Left kidney (tissue), 2 donors: ENCODE measurements around the gene C11orf21. TPM values are rescaled to one million over a fixed set of nuclear protein-coding genes. Genes with fewer than 3 reads are reported as not detected.
"Not testable (repeated sequence)": the region's sequence is repeated elsewhere in the genome, so short reads cannot be mapped to it uniquely, and the experiment has no call there.

ENCODE experiments used
- DNase-seq: peaks from one replicate; pipeline ENCODE4 v3.0.0-alpha.2; 2013
- polyA plus RNA-seq: library from polyadenylated mRNA; unstranded; fragments of 120-200 nt; gene quantifications from one replicate; pipeline ENCODE4 v1.2.1, GENCODE V29; 2013; ENCODE audit not compliant: insufficient read length

Gene C11orf21
- polyA plus RNA-seq, 1 donor = 0.43 TPM

DNA sequence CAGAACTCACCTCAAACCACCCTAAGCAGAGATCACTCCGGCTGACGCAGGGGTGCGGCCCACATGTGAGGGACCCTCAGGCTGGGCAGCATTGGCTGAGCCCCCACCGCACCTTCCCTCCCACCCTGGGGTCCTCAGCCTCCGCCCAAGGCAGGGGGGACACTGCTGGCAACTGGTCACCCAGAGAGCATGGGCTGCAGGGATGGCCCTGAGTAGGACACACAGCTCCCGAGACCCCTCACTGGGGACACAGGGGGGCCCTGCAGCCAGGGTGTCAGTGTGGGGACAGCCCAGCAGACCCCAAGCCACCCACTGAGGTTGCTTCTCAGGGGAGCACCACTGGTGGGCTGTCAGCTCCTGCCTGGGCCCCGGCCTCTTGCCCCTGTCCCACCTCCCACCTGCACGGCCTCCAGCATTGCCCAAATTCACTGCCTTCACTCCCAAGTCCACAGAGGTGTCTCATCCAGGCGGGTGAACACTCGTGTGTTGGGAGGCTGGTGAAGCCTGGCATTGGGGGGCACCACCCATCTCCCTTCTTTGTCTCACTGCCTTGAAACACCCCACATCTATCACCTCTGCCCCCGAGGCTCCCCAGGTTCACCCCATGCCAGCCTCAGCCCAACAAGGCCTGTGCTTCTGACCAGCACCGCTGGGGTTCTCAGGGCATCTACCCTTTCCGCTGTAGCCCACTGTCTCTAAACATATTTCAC is 4.7 kb downstream of the C11orf21 start:
- no peak for DNase-seq

DNA sequence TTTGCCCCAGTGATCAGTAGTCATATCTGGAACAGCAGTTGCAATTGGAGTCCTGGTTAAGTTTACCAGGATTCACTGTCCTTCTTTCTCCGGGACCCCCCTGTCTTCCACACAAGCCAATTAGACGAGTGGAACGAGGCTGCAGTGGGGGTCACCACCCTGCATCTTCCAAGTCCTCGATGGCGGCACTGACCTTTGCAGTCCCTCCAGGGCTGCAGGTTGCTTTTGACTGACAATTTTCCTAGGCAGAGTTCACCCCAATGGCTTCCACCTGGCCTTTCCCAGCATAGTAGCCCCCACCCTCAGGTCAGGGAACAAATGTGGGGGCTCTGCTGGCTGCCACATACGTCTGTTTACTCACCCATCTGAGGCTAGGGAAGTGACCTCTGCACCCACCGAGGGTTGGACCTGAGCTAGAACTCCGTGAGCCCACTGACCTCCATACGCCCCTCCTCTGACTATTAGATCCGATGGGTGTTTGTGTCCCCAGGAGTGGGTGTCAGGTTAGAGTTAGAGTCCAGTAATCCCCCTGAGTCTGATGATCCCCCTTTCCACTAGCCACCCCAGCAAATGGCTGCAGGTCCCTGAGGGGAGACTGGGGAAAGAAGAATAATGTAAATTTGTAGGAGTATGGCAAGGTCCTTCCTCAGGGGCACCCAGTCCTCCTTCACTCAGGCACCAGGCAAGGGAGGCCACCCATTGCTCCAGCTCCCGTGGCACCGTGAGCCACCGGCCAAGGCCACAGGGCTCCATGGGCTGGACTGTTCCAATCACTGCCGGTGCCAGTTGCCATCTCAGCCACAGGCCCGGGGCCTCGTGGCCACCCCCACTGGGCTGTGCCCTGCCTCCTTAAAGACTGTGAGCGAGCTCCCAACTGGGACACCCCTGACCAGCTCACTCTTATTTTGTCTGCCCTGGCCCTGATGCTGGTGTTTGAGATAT is 5.5 kb downstream of the C11orf21 start:
- DNase-seq = no peak

DNA sequence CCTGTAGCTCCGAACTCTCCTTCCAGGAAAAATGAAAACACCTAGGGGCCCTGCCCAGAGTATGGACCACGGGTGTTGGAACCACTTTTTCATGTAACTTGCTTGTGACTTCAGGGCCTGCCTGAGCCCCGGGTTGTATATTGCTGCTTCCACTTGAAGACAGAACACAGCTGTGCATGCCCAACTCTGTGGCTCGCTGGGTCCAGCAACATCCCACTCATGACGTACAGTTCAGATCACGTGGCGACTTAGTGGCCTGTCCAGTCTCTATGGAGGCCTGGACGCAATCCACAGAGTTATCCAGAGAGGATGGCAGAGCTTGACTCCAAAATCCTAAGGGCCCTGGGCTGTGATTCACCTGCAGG is 6.8 kb downstream of the C11orf21 start:
- no peak for DNase-seq

DNA sequence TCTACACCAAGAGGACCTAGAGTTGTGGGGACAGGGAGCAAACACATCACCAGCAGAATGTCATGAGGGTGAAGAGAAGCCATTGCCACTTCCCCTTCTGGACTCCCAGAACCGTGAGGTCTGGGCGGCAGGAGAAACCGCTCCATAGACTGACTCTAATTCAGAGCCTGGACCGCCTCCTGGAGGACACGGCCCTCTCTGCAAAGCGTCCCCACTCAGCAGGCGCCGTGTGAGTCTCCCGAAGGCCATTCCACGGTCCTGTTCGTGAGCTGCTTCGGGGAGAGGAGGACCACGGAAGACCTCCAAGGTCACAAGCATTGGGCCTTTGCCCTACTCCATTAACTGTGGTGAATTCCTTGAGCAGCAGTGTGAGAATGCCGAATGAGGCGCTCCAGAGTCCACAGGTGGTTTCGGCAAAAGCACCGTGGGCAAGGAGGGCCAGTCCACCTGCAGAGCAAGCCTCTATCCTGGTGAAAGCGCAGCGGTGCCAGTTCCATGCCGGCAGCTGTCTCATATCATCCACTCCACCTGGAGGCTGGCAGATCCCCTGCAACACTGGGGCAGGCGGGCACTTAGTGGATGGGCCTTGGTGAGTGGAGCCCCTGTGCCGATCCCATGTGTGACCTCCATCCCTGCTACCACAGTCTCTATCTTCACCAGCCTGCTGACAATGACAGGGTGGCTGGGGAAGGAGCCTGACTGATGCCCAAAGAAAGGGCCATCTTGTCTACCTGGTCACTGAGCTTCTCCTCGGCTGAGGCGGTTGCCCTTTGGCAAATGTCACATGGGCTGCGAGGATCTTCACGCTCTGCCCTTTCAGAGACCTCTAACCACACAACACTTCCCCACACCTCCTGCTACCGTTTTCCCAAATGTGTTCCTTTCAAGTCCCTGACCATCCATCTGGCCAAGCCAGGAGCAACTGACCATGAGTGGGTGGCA is 7.5 kb downstream of the C11orf21 start:
- DNase-seq = no peak

DNA sequence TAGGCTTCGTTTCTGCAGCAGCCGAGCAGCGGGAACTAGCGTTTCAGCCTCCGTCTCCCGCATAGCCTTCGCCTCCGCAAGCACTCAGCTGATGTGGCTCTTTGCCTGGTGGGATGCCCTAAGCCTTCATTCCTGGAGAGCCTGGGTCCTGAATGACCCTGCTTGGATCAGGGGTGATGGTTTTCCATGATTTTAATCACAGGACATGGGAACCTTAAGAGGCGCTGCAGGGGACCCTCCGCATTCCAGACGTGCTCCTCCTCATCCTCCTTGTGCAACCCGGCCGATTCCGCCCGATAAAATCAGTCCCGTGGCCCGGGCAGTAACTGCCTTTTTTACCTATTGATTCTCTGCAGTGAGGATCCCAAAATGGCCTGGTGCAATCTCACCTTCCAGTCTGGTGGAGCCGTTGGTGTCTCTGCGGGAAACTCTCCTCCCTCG is 8.2 kb downstream of the C11orf21 start:
- no peak for DNase-seq

DNA sequence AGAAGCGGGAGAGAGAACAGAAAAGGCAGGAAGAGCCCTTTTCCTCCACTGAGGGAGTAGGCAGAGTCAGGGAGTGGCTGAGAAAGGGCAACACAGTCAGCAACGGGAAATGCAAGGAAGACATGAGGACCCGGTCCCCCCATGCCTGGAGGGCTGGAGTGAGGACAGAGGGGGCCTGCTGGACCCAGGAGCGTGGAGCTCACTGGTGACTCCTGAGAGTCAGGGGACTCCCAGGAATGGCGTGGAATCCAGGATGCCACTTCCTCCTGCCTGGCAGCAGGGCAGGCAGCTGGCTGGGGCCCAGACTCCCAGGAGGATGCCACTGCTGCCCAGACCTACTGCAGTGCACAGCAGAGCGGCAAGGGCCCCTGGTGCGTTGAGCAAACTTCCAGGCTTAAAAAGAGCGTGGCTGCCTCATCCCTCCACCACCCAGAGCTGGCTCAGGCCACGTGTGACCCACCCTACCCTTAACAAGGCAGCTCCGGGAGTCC is 11.3 kb downstream of the C11orf21 start:
- DNase-seq = no peak

DNA sequence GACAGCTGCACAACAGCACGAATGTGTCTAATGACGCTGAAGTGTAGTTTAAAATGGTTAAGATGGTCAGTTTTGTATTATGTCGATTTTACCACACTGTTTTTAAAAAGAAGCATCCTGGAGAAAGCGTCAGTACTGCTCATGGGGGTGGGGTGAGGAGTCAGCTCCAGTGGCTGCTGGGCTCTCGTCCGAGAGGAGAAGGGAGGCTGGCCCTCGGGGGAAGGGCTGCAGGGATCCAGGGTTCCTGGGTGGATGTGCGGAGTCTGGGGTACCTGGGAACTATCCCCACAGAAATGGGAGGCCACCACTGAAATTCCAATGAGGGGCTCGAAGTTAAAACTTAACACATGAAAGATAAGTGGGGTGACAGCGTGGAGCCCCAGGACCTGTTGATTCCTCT is 11.9 kb downstream of the C11orf21 start:
- DNase-seq = no peak

DNA sequence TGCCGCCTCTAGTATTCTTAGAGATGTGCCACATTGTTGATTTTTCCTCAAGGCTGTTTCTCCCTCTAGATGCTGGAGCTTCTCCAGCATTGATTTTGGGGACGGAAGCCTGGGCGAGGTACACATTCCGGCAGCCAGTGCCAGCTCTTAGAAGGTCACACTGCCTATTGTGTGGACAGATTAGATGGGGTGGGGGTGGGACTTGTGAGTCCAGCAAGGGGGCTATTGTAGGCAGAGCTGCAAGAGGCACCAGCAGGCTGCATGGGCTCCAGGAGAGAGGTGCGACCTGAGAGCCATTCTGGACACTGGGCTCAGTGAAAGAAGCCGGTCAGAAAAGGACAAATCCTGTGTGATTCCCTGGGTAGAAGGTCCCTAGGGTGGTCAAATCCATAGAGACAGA is 12.4 kb downstream of the C11orf21 start:
- DNase-seq = no peak

DNA sequence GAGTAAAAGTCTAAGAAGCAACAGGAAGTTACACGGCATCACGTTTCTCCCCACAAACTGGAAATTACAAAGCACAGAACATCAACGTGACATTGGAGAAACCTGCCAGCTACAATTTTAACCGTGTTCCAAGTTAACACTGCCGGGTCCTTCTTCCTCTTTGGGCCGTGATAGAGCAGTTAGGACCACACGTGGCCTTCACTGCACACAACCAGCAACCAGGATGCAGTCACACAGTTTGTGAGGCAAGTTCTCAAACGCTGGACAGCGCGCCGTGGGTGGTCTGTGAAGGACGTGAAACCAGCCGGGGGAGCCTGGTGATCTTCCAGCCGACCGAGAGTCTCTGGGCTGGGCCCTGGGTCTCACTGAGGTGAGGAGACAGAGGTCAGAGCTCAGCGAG is 14.6 kb downstream of the C11orf21 start:
- DNase-seq = no peak

DNA sequence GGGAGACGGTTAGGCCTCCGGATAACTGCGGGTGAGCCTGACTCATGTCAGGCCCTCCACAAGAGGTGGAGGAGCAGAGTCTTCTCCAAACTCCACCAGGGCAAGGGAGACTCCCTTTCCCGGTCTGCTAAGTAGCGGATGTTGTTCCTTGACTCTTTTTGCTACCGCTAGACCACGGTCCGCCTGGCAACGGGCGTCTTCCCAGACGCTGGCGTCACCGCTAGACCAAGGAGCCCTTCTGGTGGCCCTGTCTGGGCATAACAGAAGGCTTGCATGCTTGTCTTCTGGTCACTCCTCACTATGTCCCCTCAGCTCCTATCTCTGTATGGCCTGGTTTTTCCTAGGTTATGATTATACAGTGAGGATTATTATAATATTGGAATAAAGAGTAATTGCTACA is 15.4 kb downstream of the C11orf21 start:
- not testable (repeated sequence) for DNase-seq

DNA sequence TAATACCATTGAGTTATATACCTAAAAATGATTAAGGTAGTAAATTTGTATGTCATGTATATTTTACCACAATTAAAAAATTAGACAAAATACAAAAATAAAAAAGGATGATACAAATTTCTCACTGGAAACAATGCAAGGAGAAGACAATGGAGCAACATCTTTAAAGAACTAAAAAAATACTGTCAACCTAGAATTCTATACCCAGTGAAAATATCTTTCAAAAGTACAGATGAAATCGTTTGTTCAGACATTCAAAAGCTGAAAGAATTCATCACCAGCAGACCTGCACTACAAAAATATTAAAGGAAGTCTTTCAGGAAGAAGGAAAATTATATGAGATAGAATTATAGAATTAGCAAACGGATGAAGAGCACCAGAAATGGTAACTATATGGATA is 21.5 kb downstream of the C11orf21 start:
- DNase-seq = no peak

DNA sequence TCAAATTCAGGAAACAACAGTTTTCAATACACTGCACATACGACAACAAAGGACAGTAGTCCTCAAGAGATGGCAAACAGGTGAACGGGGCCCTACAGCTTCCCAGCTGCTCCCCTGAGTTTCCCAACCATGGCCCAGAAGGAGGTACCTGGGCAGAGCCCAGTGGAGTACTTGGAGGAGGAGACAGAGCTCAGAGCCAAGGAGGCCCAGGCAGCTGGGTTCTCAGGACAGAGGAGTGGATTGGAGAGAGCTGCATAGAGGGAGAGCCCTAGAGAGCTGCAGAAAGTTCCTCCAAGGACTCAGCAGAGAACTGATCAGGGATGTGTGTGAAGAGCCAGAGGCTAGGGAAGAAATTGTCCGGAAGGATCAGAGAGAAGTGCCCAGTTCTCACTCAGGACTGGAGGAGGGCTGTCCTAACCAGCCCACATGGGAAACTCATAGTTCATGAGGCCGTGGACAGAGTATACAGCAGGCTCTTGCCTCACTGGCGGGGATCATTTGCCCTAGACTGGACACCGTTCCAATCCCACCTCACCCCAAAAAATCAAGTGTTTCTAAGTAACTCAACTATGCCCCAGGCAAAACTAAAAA is 23.7 kb downstream of the C11orf21 start:
- DNase-seq = no peak

DNA sequence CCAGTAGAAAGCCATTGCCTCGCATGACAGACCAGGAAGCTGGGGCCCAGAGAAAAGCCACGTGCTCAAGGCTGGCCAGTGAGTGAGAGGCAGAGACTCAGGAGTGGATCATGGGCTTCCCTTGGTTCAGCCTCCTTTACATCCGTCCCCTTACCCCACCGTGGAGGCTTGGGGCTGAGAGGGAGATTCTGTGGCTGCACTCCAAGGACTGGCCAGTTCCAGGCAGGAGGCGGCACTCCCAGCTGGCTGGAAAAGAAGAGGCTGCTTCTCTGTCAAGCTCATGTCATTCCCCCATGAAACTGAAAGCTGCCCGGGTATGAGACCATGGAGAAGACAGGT is 24.7 kb downstream of the C11orf21 start:
- DNase-seq = no peak

DNA sequence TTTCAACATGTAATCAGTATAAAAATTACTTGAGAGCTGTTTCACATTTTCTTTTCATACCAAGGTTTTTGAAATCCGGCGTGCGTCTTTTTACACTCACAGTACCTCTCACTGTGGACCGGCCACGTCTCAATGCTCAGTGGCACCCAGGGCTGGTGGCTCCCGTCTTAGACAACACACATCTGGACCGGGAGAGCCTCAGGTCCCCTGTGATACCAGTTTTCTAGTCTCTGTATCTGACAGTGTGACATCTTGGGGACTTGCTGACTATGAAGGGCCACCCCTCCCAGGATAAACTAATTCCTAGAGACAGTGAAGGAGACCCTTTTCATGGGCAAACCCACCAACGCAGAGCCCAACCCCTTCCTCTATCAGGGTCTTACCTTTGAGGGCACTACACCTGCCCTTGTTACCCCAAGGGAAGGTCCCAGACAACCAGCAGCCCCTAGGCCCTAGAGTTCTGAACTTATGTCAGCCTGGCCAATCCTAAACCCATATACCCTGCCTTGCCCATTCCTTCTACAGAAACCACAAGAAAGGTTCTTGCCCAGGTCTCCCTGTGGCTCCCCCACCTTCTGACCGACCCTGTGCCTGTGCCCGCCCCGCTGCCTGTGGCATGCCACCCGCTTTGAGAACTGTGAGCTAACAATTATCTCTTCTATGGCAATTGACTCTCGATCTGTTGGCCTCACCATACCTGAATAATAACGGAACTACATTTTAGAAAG is 25.3 kb downstream of the C11orf21 start:
- no peak for DNase-seq

DNA sequence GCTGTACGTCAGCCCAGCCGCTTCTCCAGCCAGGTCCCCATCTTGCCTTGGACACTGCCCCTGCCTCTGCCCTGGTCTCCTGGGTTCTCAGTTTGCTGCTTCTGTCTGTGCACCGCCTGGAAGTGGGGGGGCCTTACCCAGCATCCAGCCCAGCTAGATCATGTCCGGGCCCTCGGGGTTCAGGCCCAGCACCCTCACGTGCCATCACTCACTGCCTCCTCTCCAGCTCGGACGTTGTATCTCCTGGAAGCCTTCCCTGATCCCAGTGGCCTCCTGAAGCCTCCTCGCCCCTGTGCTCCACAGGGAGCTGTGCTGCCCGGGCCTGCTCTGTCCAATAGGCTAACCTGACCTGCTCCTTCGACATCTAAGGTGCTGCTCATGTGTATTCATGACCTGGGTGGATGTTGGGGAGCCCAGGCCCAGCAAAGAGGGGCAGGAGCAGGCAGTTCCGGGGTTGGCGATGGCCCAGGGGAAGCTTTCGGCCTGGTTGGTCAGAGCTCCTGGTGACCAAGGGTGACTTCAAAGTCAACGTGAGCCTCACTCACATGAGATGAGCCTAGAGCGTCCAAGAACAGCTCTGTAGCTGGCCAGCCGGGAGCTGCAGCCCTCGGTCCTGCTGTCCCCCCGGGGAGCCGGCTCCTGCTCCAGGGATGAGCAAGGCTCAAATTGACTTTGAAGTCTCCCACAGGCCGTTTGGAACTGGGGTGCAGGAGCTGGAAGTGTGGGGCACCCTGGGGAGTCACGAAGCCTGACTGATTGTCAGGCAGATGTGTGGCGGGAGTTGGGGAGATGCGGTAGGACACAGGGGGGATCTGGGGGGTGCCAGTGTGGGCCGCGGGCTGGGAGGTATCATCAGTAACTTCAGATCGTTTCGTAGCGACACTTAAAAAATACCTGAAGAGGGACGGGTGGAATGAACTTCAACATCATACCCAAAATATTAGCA is 26.1 kb downstream of the C11orf21 start:
- DNase-seq = no peak

DNA sequence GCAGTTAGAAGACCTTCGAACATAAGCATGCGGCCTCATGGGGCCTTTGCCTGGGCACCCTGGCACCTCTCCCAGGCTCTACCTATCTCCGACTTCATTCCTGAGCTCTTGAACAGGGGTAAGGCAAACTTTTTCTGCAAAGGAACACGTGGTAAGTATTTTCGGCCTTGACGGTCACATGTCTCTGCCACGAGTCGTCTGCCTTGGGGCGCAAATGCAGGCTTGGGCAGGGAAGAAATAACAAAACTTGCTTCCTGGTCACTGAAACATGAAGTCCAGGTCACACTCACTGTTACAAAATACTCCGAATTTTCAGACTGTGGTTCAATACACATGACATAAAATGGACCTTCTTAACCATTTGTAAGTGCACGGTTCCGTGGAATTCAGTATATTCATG is 27.9 kb downstream of the C11orf21 start:
- no peak for DNase-seq

DNA sequence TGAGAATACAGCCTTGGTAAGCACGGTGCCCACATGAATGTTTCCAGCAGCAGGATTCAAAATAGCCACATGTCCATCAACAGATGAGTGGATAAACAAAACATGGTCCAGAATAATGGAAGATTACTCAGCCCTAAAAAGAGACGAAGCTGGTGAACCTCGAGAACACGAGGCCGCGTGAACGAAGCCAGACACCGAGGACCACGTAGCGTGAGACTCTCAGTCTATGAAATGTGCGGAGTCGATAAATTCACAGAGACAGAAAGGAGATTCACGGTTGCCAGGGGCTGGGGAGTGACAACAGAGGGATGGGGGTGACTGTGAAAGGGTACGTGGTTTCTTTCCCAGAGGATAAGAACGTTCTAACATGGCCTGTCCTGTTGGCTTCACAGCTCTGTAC is 28.4 kb downstream of the C11orf21 start:
- no peak for DNase-seq

DNA sequence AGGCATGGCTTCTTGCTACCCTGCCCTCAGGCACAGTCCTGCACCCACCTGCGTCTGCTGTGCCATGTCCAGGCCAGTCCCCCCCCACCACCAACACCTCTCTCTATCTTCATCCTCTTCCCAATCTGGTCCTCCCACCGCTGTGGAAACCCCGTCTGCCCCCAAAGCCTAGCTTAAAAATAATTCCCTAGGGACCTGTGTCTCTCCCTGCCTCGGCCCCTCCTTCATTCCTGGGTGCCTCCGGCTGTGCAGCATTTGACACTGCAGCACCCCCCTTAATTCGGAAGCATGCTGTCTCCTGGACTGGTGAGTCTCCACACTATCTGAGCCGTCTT is 28.8 kb downstream of the C11orf21 start:
- no peak for DNase-seq

DNA sequence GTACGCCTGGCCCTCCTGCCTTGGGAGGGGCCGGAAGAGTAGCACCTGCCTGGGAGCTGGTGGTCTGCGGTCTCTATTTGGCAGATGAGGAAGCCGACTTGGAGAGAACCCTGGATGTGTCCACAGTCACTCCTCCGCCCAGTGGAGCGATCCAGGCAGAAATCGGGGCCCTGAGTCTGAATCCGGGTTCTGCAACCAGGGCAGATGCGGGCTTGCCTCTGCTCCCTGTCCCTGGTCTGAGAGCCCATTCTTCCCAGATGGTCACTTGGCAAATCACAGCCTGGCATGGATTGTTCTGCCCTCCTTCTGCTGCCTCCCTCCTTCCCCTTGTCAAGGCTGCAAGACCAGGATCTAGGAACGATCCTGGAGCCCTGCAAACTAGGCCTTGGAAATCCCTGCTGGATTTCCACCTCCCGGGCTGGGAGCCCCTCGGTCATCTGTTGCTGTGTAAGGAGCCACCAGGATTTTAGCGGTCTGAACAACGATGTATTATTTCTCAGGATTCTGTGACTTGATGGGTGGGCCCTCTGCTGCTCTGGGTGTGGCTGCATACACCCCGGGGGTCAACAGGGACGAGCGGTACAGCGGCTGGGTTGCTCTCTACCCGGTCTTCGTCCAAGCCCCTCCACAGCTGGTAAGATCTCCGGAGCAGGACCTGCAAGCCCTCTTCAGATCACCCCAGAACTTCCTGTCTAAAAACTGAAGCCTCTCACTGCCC is 29.3 kb downstream of the C11orf21 start:
- DNase-seq = no peak
